HG02973 (cell line): ENCODE data around the gene CDC42EP5.
"Not testable (repeated sequence)": the region's sequence is repeated elsewhere in the genome, so short reads cannot be mapped to it uniquely, and the experiment has no call there.

Experiments used
- ATAC-seq: cut with Tn5 transposase; IDR thresholded peaks from one replicate; pipeline ENCODE4 v1.9.1; 2021; ENCODE audit warnings: moderate library complexity; ENCODE audit not compliant: unreplicated experiment

The CDC42EP5 gene

GRCh38 chr19:54473071-54473891 is at the start of gene CDC42EP5:
Gene CDC42EP5, minus strand, starts transcription at chr19:54473296. Its CDS starts 7,749 bp downstream, at chr19:54465547.
- no peak for ATAC-seq

GRCh38 chr19:54521860-54522513 is 48.9 kb upstream of the CDC42EP5 start:
- no peak for ATAC-seq

- no peak for ATAC-seq
Observed at GRCh38 chr19:54521022-54521859, 48.1 kb upstream of the CDC42EP5 start.

GRCh38 chr19:54518844-54519243 is 45.7 kb upstream of the CDC42EP5 start:
- peak; percentile 64 for ATAC-seq

- no peak for ATAC-seq
Observed at GRCh38 chr19:54517483-54517882, 44.4 kb upstream of the CDC42EP5 start.

GRCh38 chr19:54515156-54515555 is 42.1 kb upstream of the CDC42EP5 start:
- no peak for ATAC-seq

- not testable (repeated sequence) for ATAC-seq
Observed at GRCh38 chr19:54509200-54509940, 36.3 kb upstream of the CDC42EP5 start.

- not testable (repeated sequence) for ATAC-seq
Observed at GRCh38 chr19:54508487-54508886, 35.4 kb upstream of the CDC42EP5 start.

GRCh38 chr19:54507824-54508223 is 34.7 kb upstream of the CDC42EP5 start:
- no peak for ATAC-seq

- not testable (repeated sequence) for ATAC-seq
Observed at GRCh38 chr19:54507038-54507717, 34.1 kb upstream of the CDC42EP5 start.

- no peak for ATAC-seq
Observed at GRCh38 chr19:54506079-54506478, 33.0 kb upstream of the CDC42EP5 start.

- ATAC-seq = not testable (repeated sequence)
Observed at GRCh38 chr19:54505542-54505941, 32.4 kb upstream of the CDC42EP5 start.

GRCh38 chr19:54502518-54503048 is 29.5 kb upstream of the CDC42EP5 start, which contains the start of gene LAIR2:
Gene LAIR2, plus strand, starts transcription at chr19:54502831. Its CDS starts 88 bp downstream, at chr19:54502919.
- ATAC-seq = no peak

GRCh38 chr19:54498451-54498772 is 25.3 kb upstream of the CDC42EP5 start:
- ATAC-seq = not testable (repeated sequence)

GRCh38 chr19:54497747-54498450 is 24.8 kb upstream of the CDC42EP5 start:
- not testable (repeated sequence) for ATAC-seq

- not testable (repeated sequence) for ATAC-seq
Observed at GRCh38 chr19:54495284-54495683, 22.2 kb upstream of the CDC42EP5 start.

- ATAC-seq = no peak
Observed at GRCh38 chr19:54493967-54494585, 21.0 kb upstream of the CDC42EP5 start.

GRCh38 chr19:54493056-54493455 is 20.0 kb upstream of the CDC42EP5 start:
- not testable (repeated sequence) for ATAC-seq

GRCh38 chr19:54492568-54492967 is 19.5 kb upstream of the CDC42EP5 start:
- ATAC-seq = no peak
